Measurements from ENCODE around the gene LPAR3. TPM values are rescaled to one million over a fixed set of nuclear protein-coding genes. Genes with fewer than 3 reads are reported as not detected.

The LPAR3 gene
- polyA plus RNA-seq, 1 of the 3 experiments (the other 2 are of a cell fraction), result 0.08 TPM

DNA sequence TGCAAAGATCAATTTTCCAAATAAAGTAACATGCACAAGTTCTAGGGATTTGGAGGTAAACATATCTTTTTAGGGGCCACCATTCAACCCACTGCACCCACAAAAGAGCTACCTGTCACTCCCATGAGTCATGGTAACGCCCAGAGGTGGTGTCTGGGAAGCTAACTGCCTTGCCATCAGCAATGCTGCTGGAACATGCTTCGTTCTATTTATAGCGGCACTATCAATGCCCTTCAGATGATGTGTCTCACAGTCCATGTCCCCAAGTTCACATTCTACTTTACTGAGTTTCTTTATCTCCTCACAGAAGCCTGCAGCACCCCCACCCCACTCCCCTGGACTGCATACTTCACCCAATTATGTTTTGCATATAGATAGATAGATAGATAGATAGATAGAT is 95.4 kb downstream of the LPAR3 start:
- no peak overlapping the region for H3K4me2 ChIP-seq
- TF ChIP-seq, protein P1, sequence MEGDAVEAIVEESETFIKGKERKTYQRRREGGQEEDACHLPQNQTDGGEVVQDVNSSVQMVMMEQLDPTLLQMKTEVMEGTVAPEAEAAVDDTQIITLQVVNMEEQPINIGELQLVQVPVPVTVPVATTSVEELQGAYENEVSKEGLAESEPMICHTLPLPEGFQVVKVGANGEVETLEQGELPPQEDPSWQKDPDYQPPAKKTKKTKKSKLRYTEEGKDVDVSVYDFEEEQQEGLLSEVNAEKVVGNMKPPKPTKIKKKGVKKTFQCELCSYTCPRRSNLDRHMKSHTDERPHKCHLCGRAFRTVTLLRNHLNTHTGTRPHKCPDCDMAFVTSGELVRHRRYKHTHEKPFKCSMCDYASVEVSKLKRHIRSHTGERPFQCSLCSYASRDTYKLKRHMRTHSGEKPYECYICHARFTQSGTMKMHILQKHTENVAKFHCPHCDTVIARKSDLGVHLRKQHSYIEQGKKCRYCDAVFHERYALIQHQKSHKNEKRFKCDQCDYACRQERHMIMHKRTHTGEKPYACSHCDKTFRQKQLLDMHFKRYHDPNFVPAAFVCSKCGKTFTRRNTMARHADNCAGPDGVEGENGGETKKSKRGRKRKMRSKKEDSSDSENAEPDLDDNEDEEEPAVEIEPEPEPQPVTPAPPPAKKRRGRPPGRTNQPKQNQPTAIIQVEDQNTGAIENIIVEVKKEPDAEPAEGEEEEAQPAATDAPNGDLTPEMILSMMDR (IDR thresholded peaks at IDR 0.05), result no peak
- TF ChIP-seq CHD2 (IDR thresholded peaks at IDR 0.05; ENCODE audit: low read length, partially characterized antibody) (no peak), FOXM1 (IDR thresholded peaks at IDR 0.05; ENCODE audit: low read depth) (no peak), RFX5 (IDR thresholded peaks at IDR 0.05; ENCODE audit: low read length) (no peak), TAF1 (IDR thresholded peaks at IDR 0.05; ENCODE audit: borderline replicate concordance, low read depth, low read length) (no peak), TCF12 (IDR thresholded peaks at IDR 0.05) (no peak), SIN3A (IDR thresholded peaks at IDR 0.05; ENCODE audit: borderline replicate concordance, low read depth, low read length) (no peak), JUND (IDR thresholded peaks at IDR 0.05) (no peak), GABPA (IDR thresholded peaks at IDR 0.05; ENCODE audit: low read depth) (no peak), ELF1 (IDR thresholded peaks at IDR 0.05) (no peak), MXI1 (IDR thresholded peaks at IDR 0.05; ENCODE audit: low read depth, low read length) (no peak), FOXJ3 (CRISPR knock-in tag; IDR thresholded peaks at IDR 0.05) (no peak), EP300 (IDR thresholded peaks at IDR 0.05; ENCODE audit: borderline replicate concordance in 1 of 2, low read depth in 1 of 2, low read length in 1 of 2) (no peak), YY1 (IDR thresholded peaks at IDR 0.05; ENCODE audit: low read depth) (no peak), POLR2AphosphoS5 (IDR thresholded peaks at IDR 0.05; ENCODE audit: low read depth, low read length) (no peak)
- TF ChIP-seq, protein P2, sequence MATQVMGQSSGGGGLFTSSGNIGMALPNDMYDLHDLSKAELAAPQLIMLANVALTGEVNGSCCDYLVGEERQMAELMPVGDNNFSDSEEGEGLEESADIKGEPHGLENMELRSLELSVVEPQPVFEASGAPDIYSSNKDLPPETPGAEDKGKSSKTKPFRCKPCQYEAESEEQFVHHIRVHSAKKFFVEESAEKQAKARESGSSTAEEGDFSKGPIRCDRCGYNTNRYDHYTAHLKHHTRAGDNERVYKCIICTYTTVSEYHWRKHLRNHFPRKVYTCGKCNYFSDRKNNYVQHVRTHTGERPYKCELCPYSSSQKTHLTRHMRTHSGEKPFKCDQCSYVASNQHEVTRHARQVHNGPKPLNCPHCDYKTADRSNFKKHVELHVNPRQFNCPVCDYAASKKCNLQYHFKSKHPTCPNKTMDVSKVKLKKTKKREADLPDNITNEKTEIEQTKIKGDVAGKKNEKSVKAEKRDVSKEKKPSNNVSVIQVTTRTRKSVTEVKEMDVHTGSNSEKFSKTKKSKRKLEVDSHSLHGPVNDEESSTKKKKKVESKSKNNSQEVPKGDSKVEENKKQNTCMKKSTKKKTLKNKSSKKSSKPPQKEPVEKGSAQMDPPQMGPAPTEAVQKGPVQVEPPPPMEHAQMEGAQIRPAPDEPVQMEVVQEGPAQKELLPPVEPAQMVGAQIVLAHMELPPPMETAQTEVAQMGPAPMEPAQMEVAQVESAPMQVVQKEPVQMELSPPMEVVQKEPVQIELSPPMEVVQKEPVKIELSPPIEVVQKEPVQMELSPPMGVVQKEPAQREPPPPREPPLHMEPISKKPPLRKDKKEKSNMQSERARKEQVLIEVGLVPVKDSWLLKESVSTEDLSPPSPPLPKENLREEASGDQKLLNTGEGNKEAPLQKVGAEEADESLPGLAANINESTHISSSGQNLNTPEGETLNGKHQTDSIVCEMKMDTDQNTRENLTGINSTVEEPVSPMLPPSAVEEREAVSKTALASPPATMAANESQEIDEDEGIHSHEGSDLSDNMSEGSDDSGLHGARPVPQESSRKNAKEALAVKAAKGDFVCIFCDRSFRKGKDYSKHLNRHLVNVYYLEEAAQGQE (IDR thresholded peaks at IDR 0.05; ENCODE audit: low read depth, low read length), result no peak
- TF ChIP-seq, protein P3, sequence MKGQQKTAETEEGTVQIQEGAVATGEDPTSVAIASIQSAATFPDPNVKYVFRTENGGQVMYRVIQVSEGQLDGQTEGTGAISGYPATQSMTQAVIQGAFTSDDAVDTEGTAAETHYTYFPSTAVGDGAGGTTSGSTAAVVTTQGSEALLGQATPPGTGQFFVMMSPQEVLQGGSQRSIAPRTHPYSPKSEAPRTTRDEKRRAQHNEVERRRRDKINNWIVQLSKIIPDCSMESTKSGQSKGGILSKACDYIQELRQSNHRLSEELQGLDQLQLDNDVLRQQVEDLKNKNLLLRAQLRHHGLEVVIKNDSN (IDR thresholded peaks at IDR 0.05; ENCODE audit: borderline replicate concordance, low read depth), result no peak
- TF ChIP-seq, protein P4, sequence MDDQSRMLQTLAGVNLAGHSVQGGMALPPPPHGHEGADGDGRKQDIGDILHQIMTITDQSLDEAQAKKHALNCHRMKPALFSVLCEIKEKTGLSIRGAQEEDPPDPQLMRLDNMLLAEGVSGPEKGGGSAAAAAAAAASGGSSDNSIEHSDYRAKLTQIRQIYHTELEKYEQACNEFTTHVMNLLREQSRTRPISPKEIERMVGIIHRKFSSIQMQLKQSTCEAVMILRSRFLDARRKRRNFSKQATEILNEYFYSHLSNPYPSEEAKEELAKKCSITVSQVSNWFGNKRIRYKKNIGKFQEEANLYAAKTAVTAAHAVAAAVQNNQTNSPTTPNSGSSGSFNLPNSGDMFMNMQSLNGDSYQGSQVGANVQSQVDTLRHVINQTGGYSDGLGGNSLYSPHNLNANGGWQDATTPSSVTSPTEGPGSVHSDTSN (IDR thresholded peaks at IDR 0.05), result no peak
- TF ChIP-seq, protein P5, sequence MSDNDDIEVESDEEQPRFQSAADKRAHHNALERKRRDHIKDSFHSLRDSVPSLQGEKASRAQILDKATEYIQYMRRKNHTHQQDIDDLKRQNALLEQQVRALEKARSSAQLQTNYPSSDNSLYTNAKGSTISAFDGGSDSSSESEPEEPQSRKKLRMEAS (IDR thresholded peaks at IDR 0.05; ENCODE audit: low read depth), result no peak
- H4K20me1 ChIP-seq (ENCODE audit: insufficient read depth), result no peaks in the 10 kb centered on the region
- H2AFZ ChIP-seq (ENCODE audit: low read depth), result no peak overlapping the region
- no peaks in the 10 kb centered on the region for H3K27me3 ChIP-seq (ENCODE audit: insufficient read depth)
- ChIA-PET POLR2A (no interaction called here), CTCF (no interaction called here)
- no peak for DNase-seq
- no peak overlapping the region for H3K9ac ChIP-seq
- H3K9me2 ChIP-seq, result no peaks in the 10 kb centered on the region
- WGBS (ENCODE audit: low lambda C conversion rate), result 43% methylated on average over 3 of the region's 3 CpGs
- peaks cover 3% of the 10 kb centered on the region; the same call in 1 of the 2 replicates for H3K9me3 ChIP-seq
- H3K36me3 ChIP-seq (replicated peaks in 1 of 2; ENCODE audit: control insufficient read depth in 1 of 2, insufficient read depth in 2 of 2, low read length in 1 of 2), result no peaks in the 10 kb centered on the region
- H3K4me3 ChIP-seq (ENCODE audit: low read depth in 2 of 2, low read length in 1 of 2), result no peak overlapping the region
- H3F3A ChIP-seq (replicated peaks; ENCODE audit: insufficient read depth), result no peaks in the 10 kb centered on the region
- H3K4me1 ChIP-seq (ENCODE audit: control insufficient read depth in 1 of 2, insufficient read depth in 2 of 2, low read depth in 1 of 2, low read length in 1 of 2), result no peaks in the 10 kb centered on the region
- no peak overlapping the region for H3K27ac ChIP-seq (ENCODE audit: low read depth in 2 of 2, low read length in 1 of 2)
- no peaks in the 10 kb centered on the region for H3K79me2 ChIP-seq (ENCODE audit: insufficient read depth)

Measured in SK-N-SH (cell line).